ENCODE results near the gene ENTPD3. TPM values are rescaled to one million over a fixed set of nuclear protein-coding genes. Genes with fewer than 3 reads are reported as not detected.

ENTPD3 gene
- total RNA-seq, 1 experiment from 2014 or later, result not detected

DNA sequence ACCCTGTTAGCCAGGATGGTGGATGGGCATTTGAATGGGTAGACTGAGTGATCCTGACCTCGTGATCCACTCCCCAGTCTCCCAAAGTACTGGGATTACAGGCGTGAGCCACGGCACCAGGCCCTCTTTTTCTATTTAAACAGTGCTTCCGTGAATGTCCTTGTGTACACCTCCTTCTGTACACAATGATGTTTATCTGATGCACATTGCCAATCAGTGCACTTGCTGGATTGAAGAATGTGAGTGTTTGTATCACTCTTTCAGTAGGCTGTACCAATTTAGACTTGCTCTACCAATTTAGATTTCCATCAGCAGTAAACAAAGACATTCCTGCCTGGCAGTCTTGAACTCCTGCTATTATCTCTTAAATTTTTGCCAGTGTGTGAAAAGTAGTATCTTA, 81.0 kb downstream of the ENTPD3 start:
- H3K36me3 Mint-ChIP-seq (ENCODE audit: insufficient read depth, unreplicated experiment), result peaks cover 38% of the 10 kb centered on the region
- no peaks in the 10 kb centered on the region for H3K27me3 ChIP-seq (replicated peaks; ENCODE audit: control insufficient read depth, insufficient read depth, low read length)
- no peaks in the 10 kb centered on the region for H3K9me3 ChIP-seq
- H3K36me3 ChIP-seq (ENCODE audit: control insufficient read depth, insufficient read depth, low read length), result no peaks in the 10 kb centered on the region
- no peaks in the 10 kb centered on the region for H3K9me3 Mint-ChIP-seq (ENCODE audit: unreplicated experiment)
- DNase-seq, result no peak
- no peaks in the 10 kb centered on the region for H3K4me1 ChIP-seq
- TF ChIP-seq, protein P1, sequence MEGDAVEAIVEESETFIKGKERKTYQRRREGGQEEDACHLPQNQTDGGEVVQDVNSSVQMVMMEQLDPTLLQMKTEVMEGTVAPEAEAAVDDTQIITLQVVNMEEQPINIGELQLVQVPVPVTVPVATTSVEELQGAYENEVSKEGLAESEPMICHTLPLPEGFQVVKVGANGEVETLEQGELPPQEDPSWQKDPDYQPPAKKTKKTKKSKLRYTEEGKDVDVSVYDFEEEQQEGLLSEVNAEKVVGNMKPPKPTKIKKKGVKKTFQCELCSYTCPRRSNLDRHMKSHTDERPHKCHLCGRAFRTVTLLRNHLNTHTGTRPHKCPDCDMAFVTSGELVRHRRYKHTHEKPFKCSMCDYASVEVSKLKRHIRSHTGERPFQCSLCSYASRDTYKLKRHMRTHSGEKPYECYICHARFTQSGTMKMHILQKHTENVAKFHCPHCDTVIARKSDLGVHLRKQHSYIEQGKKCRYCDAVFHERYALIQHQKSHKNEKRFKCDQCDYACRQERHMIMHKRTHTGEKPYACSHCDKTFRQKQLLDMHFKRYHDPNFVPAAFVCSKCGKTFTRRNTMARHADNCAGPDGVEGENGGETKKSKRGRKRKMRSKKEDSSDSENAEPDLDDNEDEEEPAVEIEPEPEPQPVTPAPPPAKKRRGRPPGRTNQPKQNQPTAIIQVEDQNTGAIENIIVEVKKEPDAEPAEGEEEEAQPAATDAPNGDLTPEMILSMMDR (IDR thresholded peaks at IDR 0.05; ENCODE audit: insufficient read depth in 1 of 2, low read depth in 1 of 2, low read length in 1 of 2, severe bottlenecking in 1 of 2, unreplicated experiment in 1 of 2), result no peak
- no peaks in the 10 kb centered on the region for H3K4me1 Mint-ChIP-seq (ENCODE audit: low read depth, unreplicated experiment)
- CTCF ChIA-PET, result no interaction called here
- BruUV-seq (replicated peaks), result no TSS peak
- H3K4me3 Mint-ChIP-seq (ENCODE audit: unreplicated experiment), result no peak overlapping the region
- intact Hi-C loops (cut with micrococcal nuclease; ENCODE audit: unreplicated experiment), result no loop called here
- POLR2A ChIA-PET, result no interaction called here
- H3K27ac Mint-ChIP-seq (ENCODE audit: unreplicated experiment), result no peak overlapping the region
- no peaks in the 10 kb centered on the region for H3K27me3 Mint-ChIP-seq (ENCODE audit: insufficient read depth, unreplicated experiment)
- no peak overlapping the region for H3K4me3 ChIP-seq (ENCODE audit: low read depth, low read length)

DNA sequence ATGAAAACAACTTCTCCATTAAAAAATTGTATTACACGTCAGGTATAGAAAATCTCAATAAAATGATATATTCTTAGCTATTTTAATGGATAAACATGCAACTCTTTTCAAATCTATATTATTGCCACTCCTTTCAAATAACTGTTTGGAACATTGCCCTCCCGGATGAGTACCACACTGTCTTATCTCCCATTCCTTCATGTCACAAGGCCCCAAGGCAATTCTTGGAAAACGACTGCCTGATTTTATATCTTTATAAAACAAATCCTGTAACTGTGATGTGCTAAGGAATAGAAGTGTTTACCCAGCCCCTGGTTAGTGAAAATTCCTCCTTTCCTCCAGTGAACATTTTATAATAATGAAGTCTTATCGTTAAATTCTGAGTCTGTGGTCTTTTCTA, 83.7 kb downstream of the ENTPD3 start:
- Mint-ChIP-seq H3K27ac (ENCODE audit: unreplicated experiment) (no peak overlapping the region), H3K36me3 (ENCODE audit: insufficient read depth, unreplicated experiment) (peaks cover 13% of the 10 kb centered on the region), H3K4me3 (ENCODE audit: unreplicated experiment) (no peak overlapping the region), H3K27me3 (ENCODE audit: insufficient read depth, unreplicated experiment) (no peaks in the 10 kb centered on the region), H3K9me3 (ENCODE audit: unreplicated experiment) (no peaks in the 10 kb centered on the region), H3K4me1 (ENCODE audit: low read depth, unreplicated experiment) (no peaks in the 10 kb centered on the region)
- ChIA-PET POLR2A (no interaction called here), CTCF (no interaction called here)
- no peak for DNase-seq
- Histone ChIP-seq H3K36me3 (ENCODE audit: control insufficient read depth, insufficient read depth, low read length) (no peaks in the 10 kb centered on the region), H3K4me3 (ENCODE audit: low read depth, low read length) (no peak overlapping the region), H3K9me3 (no peaks in the 10 kb centered on the region), H3K4me1 (no peaks in the 10 kb centered on the region), H3K27me3 (replicated peaks; ENCODE audit: control insufficient read depth, insufficient read depth, low read length) (no peaks in the 10 kb centered on the region)
- BruUV-seq (replicated peaks), result no TSS peak
- TF ChIP-seq, protein P1 (IDR thresholded peaks at IDR 0.05; ENCODE audit: insufficient read depth in 1 of 2, low read depth in 1 of 2, low read length in 1 of 2, severe bottlenecking in 1 of 2, unreplicated experiment in 1 of 2), result no peak
- intact Hi-C loops (cut with micrococcal nuclease; ENCODE audit: unreplicated experiment), result no loop called here

- POLR2A ChIA-PET, result interaction anchor here (0.6 to 1.2 kb wide), 4 partner anchors 13 to 168 kb away, joined by 3 to 8 read pairs (median 4); partner anchors contain the start of genes EIF1B, RPL14 and ZNF620
- TF ChIP-seq, protein P1 (IDR thresholded peaks at IDR 0.05; ENCODE audit: insufficient read depth in 1 of 2, low read depth in 1 of 2, low read length in 1 of 2, severe bottlenecking in 1 of 2, unreplicated experiment in 1 of 2), result no peak
- H3K27me3 ChIP-seq (replicated peaks; ENCODE audit: control insufficient read depth, insufficient read depth, low read length), result no peaks in the 10 kb centered on the region
Measured at GRCh38 chr3:40476478-40477470, 89.8 kb downstream of the ENTPD3 start, which contains the start of gene ZNF619. TSS of gene ZNF619 (plus strand) at chr3:40477122. CDS start at chr3:40477980, 858 bp downstream.

More at GRCh38 chr3:40476478-40477470, 89.8 kb downstream of the ENTPD3 start, which contains the start of gene ZNF619:
- peak; percentile 71 for DNase-seq
- Mint-ChIP-seq H3K27me3 (ENCODE audit: insufficient read depth, unreplicated experiment) (no peaks in the 10 kb centered on the region), H3K36me3 (ENCODE audit: insufficient read depth, unreplicated experiment) (no peaks in the 10 kb centered on the region), H3K9me3 (ENCODE audit: unreplicated experiment) (no peaks in the 10 kb centered on the region), H3K27ac (ENCODE audit: unreplicated experiment) (peak within 1 kb of the TSS; percentile 88), H3K4me1 (ENCODE audit: low read depth, unreplicated experiment) (peaks cover 10% of the 10 kb centered on the region), H3K4me3 (ENCODE audit: unreplicated experiment) (peak within 1 kb of the TSS; percentile 81)
- intact Hi-C loops (cut with micrococcal nuclease; ENCODE audit: unreplicated experiment), result loop anchor here (2.0 kb wide), 3 partner anchors 20 to 48 kb away; partner anchors contain the start of genes ZNF620 and ZNF621
- Histone ChIP-seq H3K4me1 (peaks cover 3% of the 10 kb centered on the region; the same call in 1 of the 2 replicates), H3K9me3 (no peaks in the 10 kb centered on the region), H3K4me3 (ENCODE audit: low read depth, low read length) (peak within 1 kb of the TSS; percentile 54), H3K36me3 (ENCODE audit: control insufficient read depth, insufficient read depth, low read length) (no peaks in the 10 kb centered on the region)
- CTCF ChIA-PET, result interaction anchor here (1.9 kb wide), 1 partner anchor 29 kb away, joined by 12 read pairs; the partner anchor contains the start of gene ZNF620
- BruUV-seq (replicated peaks), result no TSS peak

All from Caco-2 (cell line).